Measurements from ENCODE around the gene DEPP1.

DNA sequence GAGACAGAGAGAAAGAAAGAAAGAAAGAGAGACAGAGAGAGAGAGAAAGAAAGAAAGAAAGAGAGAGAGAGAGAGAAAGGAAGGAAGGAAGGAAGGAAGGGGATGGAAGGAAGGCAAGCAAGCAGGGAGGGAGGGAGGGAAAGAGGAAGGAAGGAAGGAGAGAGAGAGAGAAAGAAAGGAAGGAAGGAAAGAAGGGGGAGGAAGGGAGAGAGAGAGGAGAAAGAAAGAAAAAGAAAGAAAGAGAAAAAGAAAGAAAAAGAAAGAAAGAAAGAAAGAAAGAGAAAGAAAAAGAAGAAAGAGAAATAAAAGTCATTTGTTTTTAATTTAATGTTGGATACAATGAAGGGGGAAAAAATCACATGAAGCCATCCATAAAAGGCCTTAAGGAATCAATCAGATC, 23.6 kb downstream of the DEPP1 start:
- TF ChIP-seq, protein P1, sequence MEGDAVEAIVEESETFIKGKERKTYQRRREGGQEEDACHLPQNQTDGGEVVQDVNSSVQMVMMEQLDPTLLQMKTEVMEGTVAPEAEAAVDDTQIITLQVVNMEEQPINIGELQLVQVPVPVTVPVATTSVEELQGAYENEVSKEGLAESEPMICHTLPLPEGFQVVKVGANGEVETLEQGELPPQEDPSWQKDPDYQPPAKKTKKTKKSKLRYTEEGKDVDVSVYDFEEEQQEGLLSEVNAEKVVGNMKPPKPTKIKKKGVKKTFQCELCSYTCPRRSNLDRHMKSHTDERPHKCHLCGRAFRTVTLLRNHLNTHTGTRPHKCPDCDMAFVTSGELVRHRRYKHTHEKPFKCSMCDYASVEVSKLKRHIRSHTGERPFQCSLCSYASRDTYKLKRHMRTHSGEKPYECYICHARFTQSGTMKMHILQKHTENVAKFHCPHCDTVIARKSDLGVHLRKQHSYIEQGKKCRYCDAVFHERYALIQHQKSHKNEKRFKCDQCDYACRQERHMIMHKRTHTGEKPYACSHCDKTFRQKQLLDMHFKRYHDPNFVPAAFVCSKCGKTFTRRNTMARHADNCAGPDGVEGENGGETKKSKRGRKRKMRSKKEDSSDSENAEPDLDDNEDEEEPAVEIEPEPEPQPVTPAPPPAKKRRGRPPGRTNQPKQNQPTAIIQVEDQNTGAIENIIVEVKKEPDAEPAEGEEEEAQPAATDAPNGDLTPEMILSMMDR (IDR thresholded peaks at IDR 0.05): no peak
- TF ChIP-seq POLR2A (IDR thresholded peaks at IDR 0.05): no peak
